ENCODE data around the gene TMEM233. TPM values are rescaled to one million over a fixed set of nuclear protein-coding genes. Genes with fewer than 3 reads are reported as not detected.

The TMEM233 gene
- 0.11 and 1.4 TPM in 2 replicates for total RNA-seq

GRCh38 chr12:119593578-119594398 is at the start of gene TMEM233:
Gene TMEM233 (plus strand): TSS chr12:119593774. CDS start chr12:119593849, 75 bp downstream.

GRCh38 chr12:119667577-119668323 is 74.2 kb downstream of the TMEM233 start, which contains the start of gene PRKAB1:
Gene PRKAB1 (plus strand): TSS chr12:119668133. CDS start chr12:119668245, 112 bp downstream.

Other genes with a start within 250 kb of the TMEM233 start
- gene PRKAB1, start 74.4 kb downstream of the TMEM233 start, total RNA-seq = 16.7 and 20.4 TPM in 2 replicates